Colonic mucosa (tissue), 4 donors: ENCODE data around the gene HOXD10. TPM values are rescaled to one million over a fixed set of nuclear protein-coding genes. Genes with fewer than 3 reads are reported as not detected.

Source experiments
- DNase-seq: peaks from one replicate; pipeline ENCODE4 v3.0.0-alpha.2; 2020
- H3K27ac ChIP-seq: fragments of 200-600 bp; one replicate; pipeline ENCODE4 v1.8.0; 2021
- H3K27me3 ChIP-seq: fragments of 200-600 bp; one replicate; pipeline ENCODE4 v1.8.0; 2021
- H3K36me3 ChIP-seq: fragments of 200-600 bp; one replicate; pipeline ENCODE4 v1.8.0; 2021
- H3K4me1 ChIP-seq: fragments of 200-600 bp; one replicate; pipeline ENCODE4 v1.8.0; 2021; ENCODE audit warnings: mild to moderate bottlenecking
- H3K4me3 ChIP-seq: fragments of 200-600 bp; one replicate; pipeline ENCODE4 v1.8.0; 2021
- H3K9ac ChIP-seq, 2 donors: one replicate each; pipeline ENCODE4 v1.7.0; 2013; ENCODE audit warnings: control low read depth in 2 of 2, low read depth in 2 of 2, low read length in 2 of 2
- H3K9me3 ChIP-seq: fragments of 200-600 bp; one replicate; pipeline ENCODE4 v1.8.0; 2021
- intact Hi-C: fragments of 100-400 bp; cut with DNase I; formaldehyde crosslinking; loops from one replicate; pipeline ENCODE4 v1.14.1; 2022
- total RNA-seq, 2 donors: library from RNA; stranded (reverse); fragmentation: NEBNext Ultra II Directional in 1 of 2; extraction: Animal tissue kit (Norgen Biotek cat#: 25700) in 1 of 2; gene quantifications; one replicate each; pipeline ENCODE4 v1.2.1, GENCODE V29; 2021
- TF ChIP-seq, protein P1 (sequence below): fragments of 200-600 bp; IDR thresholded peaks from one replicate; pipeline ENCODE4 v1.8.0; 2022; ENCODE audit warnings: antibody characterized with exemption, mild to moderate bottlenecking
- donor health status: healthy.
- donor health status: DM: no; HTN: no; CAD: no.
- donor health status: DM: no; HTN: no; CAD: no.

HOXD10 gene
- total RNA-seq, 2 donors from 2014 or later = 0.32 to 1.9 TPM

DNA sequence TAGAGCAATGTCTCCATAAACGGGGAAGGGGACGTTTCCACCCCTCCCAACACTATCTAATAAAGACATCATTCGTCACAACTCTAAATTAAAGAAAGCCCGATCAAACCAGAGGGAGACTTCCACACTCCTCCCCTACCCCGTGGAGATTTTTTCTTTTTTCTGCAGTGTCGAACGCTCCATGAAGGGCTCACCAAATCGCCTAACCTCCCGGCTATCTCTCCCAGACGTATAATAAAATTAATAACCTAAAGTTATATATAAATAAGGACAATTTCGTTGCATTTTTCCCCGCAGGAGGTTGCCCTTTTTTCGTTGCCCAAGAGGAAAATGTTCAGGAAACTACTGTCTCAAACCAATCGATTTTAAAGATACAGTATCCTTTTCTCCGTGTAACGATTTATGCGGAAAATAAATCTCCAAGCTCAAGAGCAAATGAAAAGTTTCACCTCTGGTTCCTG, 35.2 kb upstream of the HOXD10 start:
- H3K4me3 ChIP-seq = no peak overlapping the region
- DNase-seq = no peak
- peaks cover 95% of the 10 kb centered on the region for H3K27me3 ChIP-seq
- peaks cover 7% of the 10 kb centered on the region for H3K4me1 ChIP-seq
- TF ChIP-seq, protein P1, sequence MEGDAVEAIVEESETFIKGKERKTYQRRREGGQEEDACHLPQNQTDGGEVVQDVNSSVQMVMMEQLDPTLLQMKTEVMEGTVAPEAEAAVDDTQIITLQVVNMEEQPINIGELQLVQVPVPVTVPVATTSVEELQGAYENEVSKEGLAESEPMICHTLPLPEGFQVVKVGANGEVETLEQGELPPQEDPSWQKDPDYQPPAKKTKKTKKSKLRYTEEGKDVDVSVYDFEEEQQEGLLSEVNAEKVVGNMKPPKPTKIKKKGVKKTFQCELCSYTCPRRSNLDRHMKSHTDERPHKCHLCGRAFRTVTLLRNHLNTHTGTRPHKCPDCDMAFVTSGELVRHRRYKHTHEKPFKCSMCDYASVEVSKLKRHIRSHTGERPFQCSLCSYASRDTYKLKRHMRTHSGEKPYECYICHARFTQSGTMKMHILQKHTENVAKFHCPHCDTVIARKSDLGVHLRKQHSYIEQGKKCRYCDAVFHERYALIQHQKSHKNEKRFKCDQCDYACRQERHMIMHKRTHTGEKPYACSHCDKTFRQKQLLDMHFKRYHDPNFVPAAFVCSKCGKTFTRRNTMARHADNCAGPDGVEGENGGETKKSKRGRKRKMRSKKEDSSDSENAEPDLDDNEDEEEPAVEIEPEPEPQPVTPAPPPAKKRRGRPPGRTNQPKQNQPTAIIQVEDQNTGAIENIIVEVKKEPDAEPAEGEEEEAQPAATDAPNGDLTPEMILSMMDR = no peak
- no peaks in the 10 kb centered on the region for H3K36me3 ChIP-seq
- intact Hi-C loops = no loop called here
- H3K9ac ChIP-seq = no peak overlapping the region
- H3K27ac ChIP-seq = no peak overlapping the region
- H3K9me3 ChIP-seq = no peaks in the 10 kb centered on the region

- Histone ChIP-seq H3K9me3 (no peaks in the 10 kb centered on the region), H3K36me3 (no peaks in the 10 kb centered on the region), H3K4me3 (no peak overlapping the region), H3K27ac (no peak overlapping the region), H3K27me3 (peaks cover 95% of the 10 kb centered on the region), H3K9ac (no peak overlapping the region), H3K4me1 (peaks cover 7% of the 10 kb centered on the region)
- intact Hi-C loops = no loop called here
- TF ChIP-seq, protein P1 = no peak
- peak; percentile 21 for DNase-seq
Observed at GRCh38 chr2:176081837-176082524, 34.6 kb upstream of the HOXD10 start.

- TF ChIP-seq, protein P1 = no peak
- Histone ChIP-seq H3K27me3 (peaks cover 96% of the 10 kb centered on the region), H3K9me3 (no peaks in the 10 kb centered on the region), H3K4me3 (no peak overlapping the region), H3K27ac (no peak overlapping the region), H3K4me1 (peaks cover 7% of the 10 kb centered on the region), H3K36me3 (no peaks in the 10 kb centered on the region), H3K9ac (no peak overlapping the region)
- no peak for DNase-seq
- intact Hi-C loops = no loop called here
Observed at GRCh38 chr2:176082525-176082823, 34.1 kb upstream of the HOXD10 start.

DNA sequence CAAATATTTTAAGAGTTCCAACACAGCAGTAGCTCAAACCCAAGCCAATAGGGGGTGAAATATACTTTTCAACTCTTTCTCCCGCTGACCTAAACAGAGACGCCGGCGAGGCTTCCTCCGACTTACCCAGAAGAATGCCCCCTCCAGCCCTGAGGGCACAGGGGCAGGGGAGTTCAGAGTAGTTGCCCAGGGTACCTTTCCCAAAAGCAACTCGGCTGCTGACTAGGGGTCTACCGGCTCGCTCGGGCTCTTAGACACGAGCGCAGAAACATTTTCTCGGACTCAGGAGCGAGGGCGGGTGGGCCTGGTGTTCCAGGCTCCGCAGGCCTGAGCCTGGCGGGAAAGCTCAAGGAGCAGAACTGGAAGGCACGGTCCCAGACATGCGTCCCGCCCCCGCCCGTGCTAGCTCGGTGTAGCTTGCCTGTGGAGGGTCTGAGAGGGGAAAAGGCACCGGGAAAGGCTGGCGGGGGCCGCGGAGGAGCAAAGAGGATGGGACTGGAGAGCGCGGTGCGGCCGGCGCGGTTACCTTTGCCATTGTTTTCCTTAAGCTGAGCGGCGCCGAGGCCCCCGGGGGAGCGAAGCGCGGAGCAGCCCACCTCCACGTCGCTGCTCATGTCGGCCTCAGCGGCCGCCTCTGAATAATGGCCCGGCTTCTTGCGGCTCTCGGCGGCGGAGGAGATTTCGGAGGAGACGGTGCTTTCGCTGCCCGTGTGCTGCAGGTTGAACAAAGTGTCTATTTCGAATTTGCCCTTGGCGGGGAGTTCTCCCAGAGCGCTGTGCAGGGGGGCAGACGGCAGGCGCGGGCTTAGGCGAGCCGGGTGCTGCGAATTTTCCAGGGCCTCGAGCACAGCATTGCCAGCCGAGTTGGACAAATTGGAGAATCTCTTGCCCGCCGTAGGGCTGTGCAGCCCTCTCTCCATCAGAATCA, 33.5 kb upstream of the HOXD10 start:
- Histone ChIP-seq H3K9ac (no peak overlapping the region), H3K9me3 (no peaks in the 10 kb centered on the region), H3K27me3 (peaks cover 98% of the 10 kb centered on the region), H3K4me3 (no peak overlapping the region), H3K4me1 (peaks cover 10% of the 10 kb centered on the region), H3K36me3 (no peaks in the 10 kb centered on the region), H3K27ac (no peak overlapping the region)
- peak; percentile 16 for DNase-seq
- intact Hi-C loops = no loop called here
- TF ChIP-seq, protein P1 = no peak

DNA sequence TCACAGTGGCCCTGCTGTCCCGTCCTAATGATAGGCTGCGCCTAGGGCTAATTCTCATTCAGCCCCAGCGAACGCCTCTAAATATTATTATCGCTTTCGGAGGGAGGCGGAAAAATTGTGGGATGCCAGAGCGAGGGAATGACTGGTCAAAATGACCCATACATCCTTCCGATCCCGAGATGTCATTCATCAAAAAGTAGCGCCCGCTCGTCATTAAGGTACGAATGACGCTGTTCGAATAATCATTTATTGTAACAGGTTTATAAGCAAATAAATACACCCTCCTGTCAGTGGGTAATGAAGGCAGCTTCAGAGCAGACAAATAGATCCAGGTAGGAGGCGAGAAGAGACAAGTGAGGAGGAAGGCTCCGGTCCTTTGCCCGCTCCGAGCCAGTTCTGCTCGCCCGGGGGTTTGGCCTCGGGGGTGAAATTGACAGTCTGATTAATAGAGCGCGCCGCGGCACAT, 32.7 kb upstream of the HOXD10 start, which contains the start of gene EVX2:
Gene EVX2, minus strand, starts transcription at position 167 of the 466 bp plus-strand sequence. CDS start 186 bp downstream, outside the sequence.
- DNase-seq = no peak
- Histone ChIP-seq H3K4me1 (peaks cover 11% of the 10 kb centered on the region), H3K9ac (no peak within 1 kb of the TSS), H3K9me3 (no peaks in the 10 kb centered on the region), H3K27me3 (peaks cover 98% of the 10 kb centered on the region), H3K4me3 (no peak within 1 kb of the TSS), H3K27ac (no peak within 1 kb of the TSS), H3K36me3 (no peaks in the 10 kb centered on the region)
- intact Hi-C loops = no loop called here
- TF ChIP-seq, protein P1 = no peak
